Measurements from ENCODE around the gene GOLGA6L7. TPM values are rescaled to one million over a fixed set of nuclear protein-coding genes. Genes with fewer than 3 reads are reported as not detected.
A peak's percentile ranks its signal among the peaks of the same experiment; 100 is the strongest.

The GOLGA6L7 gene
- total RNA-seq, 1 donor, result not detected

DNA sequence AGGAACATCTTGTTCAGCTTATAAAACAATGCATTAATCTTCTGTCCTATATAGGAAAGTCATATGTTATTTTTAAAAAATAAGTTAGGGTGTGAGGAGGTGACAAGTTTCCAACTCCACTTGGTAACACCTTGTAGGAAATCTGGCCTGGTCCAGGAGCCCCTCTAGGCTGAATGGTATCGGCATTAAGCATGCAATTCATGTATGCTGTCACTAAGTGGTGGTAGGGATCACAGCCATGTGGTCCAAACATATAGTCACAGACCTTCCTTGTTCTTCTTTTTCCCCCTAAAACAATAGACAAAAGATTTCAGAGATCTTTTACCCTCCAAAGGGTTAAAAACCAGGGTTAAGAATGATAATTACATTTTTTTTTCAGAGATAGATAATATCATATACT lies 33.2 kb upstream of the GOLGA6L7 start:
- no peaks in the 10 kb centered on the region for H3K79me2 ChIP-seq (ENCODE audit: insufficient read depth, low read length)
- no peak overlapping the region for H2AFZ ChIP-seq (ENCODE audit: low read length)
- peak; percentile 4 for TF ChIP-seq CTCF (IDR thresholded peaks at IDR 0.05; ENCODE audit: extremely low read depth, low read depth, low read length)
- H4K20me1 ChIP-seq (ENCODE audit: insufficient read depth, low read length), result no peaks in the 10 kb centered on the region
- no peaks in the 10 kb centered on the region for H3K4me1 ChIP-seq (ENCODE audit: insufficient read depth, low read length)
- H3K27me3 ChIP-seq (ENCODE audit: insufficient read depth, low read length), result peaks cover 9% of the 10 kb centered on the region
- no peak overlapping the region for H3K27ac ChIP-seq (ENCODE audit: low read depth, low read length)
- H3K9me3 ChIP-seq (ENCODE audit: low read depth, low read length), result no peaks in the 10 kb centered on the region
- no peak overlapping the region for H3K4me3 ChIP-seq (ENCODE audit: insufficient read depth, low read length)
- H3K4me2 ChIP-seq (ENCODE audit: insufficient read depth, low read length), result no peak overlapping the region
- no peaks in the 10 kb centered on the region for H3K36me3 ChIP-seq (ENCODE audit: insufficient read depth, low read length)
- no peak for DNase-seq (ENCODE audit: insufficient read length, low spot score, missing footprints)

GRCh38 chr15:28881170-28881569 lies 32.7 kb upstream of the GOLGA6L7 start:
- Histone ChIP-seq H3K4me1 (ENCODE audit: insufficient read depth, low read length) (no peaks in the 10 kb centered on the region), H3K9me3 (ENCODE audit: low read depth, low read length) (no peaks in the 10 kb centered on the region), H4K20me1 (ENCODE audit: insufficient read depth, low read length) (no peaks in the 10 kb centered on the region), H3K79me2 (ENCODE audit: insufficient read depth, low read length) (no peaks in the 10 kb centered on the region), H3K4me3 (ENCODE audit: insufficient read depth, low read length) (no peak overlapping the region), H2AFZ (ENCODE audit: low read length) (peak overlapping the region; percentile 57), H3K27ac (ENCODE audit: low read depth, low read length) (no peak overlapping the region), H3K36me3 (ENCODE audit: insufficient read depth, low read length) (no peaks in the 10 kb centered on the region), H3K4me2 (ENCODE audit: insufficient read depth, low read length) (no peak overlapping the region), H3K27me3 (ENCODE audit: insufficient read depth, low read length) (peaks cover 9% of the 10 kb centered on the region)
- peak; percentile 12 for TF ChIP-seq CTCF (IDR thresholded peaks at IDR 0.05; ENCODE audit: extremely low read depth, low read depth, low read length)
- peak; percentile 88 for DNase-seq (ENCODE audit: insufficient read length, low spot score, missing footprints)

DNA sequence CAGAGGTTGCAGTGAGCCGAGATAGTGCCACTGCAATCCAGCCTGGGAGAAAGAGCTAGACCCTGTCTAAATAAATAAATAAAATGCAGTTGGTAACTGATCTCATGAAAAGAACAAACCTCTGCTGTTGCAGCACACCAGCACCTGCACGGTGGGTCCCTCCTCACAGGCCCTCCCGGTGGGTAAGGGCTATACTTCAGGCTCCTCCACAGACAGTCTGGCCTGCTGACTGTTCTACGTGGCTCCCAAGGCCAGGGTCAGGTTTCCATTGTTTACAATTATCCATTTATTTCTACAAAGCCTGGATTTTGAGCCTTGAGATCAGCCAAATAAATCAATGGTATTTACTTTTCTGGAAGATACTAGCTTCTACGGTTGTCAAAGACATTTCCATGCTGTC lies 32.2 kb upstream of the GOLGA6L7 start:
- Histone ChIP-seq H3K4me1 (ENCODE audit: insufficient read depth, low read length) (no peaks in the 10 kb centered on the region), H3K27ac (ENCODE audit: low read depth, low read length) (no peak overlapping the region), H3K4me3 (ENCODE audit: insufficient read depth, low read length) (no peak overlapping the region), H4K20me1 (ENCODE audit: insufficient read depth, low read length) (no peaks in the 10 kb centered on the region), H3K27me3 (ENCODE audit: insufficient read depth, low read length) (peaks cover 9% of the 10 kb centered on the region), H3K36me3 (ENCODE audit: insufficient read depth, low read length) (no peaks in the 10 kb centered on the region), H3K79me2 (ENCODE audit: insufficient read depth, low read length) (no peaks in the 10 kb centered on the region), H3K4me2 (ENCODE audit: insufficient read depth, low read length) (no peak overlapping the region), H2AFZ (ENCODE audit: low read length) (no peak overlapping the region), H3K9me3 (ENCODE audit: low read depth, low read length) (no peaks in the 10 kb centered on the region)
- no peak for DNase-seq (ENCODE audit: insufficient read length, low spot score, missing footprints)
- TF ChIP-seq CTCF (IDR thresholded peaks at IDR 0.05; ENCODE audit: extremely low read depth, low read depth, low read length), result no peak

DNA sequence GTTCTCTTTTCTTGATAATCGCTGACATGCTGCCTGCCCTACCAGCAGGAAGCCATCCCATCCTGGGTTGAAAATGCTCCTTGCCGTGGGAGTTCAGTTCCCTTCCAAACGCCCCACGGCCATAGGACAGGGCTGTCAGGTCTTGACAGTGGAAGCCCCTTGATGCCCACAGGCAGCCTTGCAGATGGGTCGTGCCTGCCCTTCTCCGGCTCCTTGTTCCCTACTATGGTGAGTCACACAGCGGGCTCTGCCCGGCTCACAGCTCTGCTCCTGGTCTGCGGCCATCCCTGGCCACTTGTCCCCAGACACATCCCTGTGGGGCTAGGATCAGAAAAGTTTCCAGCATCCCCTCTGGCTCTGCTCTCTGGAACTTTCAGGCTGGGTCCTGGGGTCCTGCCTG lies 31.1 kb upstream of the GOLGA6L7 start:
- H3K9me3 ChIP-seq (ENCODE audit: low read depth, low read length), result no peaks in the 10 kb centered on the region
- no peak overlapping the region for H3K27ac ChIP-seq (ENCODE audit: low read depth, low read length)
- no peaks in the 10 kb centered on the region for H4K20me1 ChIP-seq (ENCODE audit: insufficient read depth, low read length)

More for the DNA sequence above, 31.1 kb upstream of the GOLGA6L7 start:
- peak; percentile 86 for DNase-seq (ENCODE audit: insufficient read length, low spot score, missing footprints)
- Histone ChIP-seq H3K4me3 (ENCODE audit: insufficient read depth, low read length) (no peak overlapping the region), H3K4me1 (ENCODE audit: insufficient read depth, low read length) (no peaks in the 10 kb centered on the region), H3K27me3 (ENCODE audit: insufficient read depth, low read length) (no peaks in the 10 kb centered on the region), H3K36me3 (ENCODE audit: insufficient read depth, low read length) (no peaks in the 10 kb centered on the region), H2AFZ (ENCODE audit: low read length) (no peak overlapping the region), H3K79me2 (ENCODE audit: insufficient read depth, low read length) (no peaks in the 10 kb centered on the region), H3K4me2 (ENCODE audit: insufficient read depth, low read length) (no peak overlapping the region)
- TF ChIP-seq CTCF (IDR thresholded peaks at IDR 0.05; ENCODE audit: extremely low read depth, low read depth, low read length), result no peak

All from osteoblast (primary cell).